ENCODE data around the gene POU2F3.
A peak's percentile ranks its signal among the peaks of the same experiment; 100 is the strongest.

DNA sequence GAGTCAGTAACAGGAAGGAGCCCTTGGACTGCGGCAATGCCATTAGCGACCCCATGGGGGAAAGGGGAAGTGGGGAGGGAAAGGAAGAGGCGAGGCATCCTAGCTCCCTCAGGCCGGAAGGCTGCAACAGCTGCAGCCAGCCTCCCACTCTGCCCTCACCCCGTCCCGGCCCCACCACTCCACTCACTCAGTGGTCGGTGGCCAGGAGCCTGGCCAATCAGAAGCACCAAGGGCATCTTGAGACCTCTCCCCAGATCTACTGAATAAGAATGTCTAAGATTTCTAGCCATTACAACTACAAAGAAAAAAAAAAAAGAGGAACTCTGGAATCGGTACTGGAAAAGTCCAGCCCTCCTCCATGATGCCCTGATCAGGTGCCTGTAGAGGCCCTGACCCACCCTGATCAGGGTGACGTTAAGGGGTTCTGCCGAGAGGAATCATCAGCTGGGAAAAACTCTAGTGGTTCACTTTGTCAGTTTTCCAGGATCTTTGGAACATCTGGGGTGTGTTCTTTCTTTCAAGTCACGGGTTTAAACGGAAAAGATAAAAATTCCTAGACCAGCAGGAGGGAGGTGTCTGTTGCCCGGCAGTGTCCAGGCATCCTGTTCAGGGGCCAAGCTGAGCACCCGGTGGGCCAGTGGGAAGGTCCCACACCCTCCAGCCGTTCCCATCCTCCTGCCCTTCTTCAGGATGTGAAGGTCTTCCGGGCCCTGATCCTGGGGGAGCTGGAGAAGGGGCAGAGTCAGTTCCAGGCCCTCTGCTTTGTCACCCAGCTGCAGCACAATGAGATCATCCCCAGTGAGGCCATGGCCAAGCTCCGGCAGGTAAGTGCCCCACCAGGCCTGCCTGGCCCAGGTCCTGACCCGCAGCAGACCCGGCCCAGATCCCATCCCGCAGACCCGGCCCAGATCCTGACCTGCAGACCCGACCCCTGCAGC, 14.7 kb upstream of the POU2F3 start:
- TF ChIP-seq, protein P1, sequence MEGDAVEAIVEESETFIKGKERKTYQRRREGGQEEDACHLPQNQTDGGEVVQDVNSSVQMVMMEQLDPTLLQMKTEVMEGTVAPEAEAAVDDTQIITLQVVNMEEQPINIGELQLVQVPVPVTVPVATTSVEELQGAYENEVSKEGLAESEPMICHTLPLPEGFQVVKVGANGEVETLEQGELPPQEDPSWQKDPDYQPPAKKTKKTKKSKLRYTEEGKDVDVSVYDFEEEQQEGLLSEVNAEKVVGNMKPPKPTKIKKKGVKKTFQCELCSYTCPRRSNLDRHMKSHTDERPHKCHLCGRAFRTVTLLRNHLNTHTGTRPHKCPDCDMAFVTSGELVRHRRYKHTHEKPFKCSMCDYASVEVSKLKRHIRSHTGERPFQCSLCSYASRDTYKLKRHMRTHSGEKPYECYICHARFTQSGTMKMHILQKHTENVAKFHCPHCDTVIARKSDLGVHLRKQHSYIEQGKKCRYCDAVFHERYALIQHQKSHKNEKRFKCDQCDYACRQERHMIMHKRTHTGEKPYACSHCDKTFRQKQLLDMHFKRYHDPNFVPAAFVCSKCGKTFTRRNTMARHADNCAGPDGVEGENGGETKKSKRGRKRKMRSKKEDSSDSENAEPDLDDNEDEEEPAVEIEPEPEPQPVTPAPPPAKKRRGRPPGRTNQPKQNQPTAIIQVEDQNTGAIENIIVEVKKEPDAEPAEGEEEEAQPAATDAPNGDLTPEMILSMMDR (IDR thresholded peaks at IDR 0.05), result no peak
- TF ChIP-seq POLR2AphosphoS5 (IDR thresholded peaks at IDR 0.05) (peak in 1 of 2 donors; percentile 19), POLR2A (IDR thresholded peaks at IDR 0.05; ENCODE audit: low read depth) (no peak), EP300 (IDR thresholded peaks at IDR 0.05) (no peak)

All from esophagus muscularis mucosa (tissue), 4 donors.